Measurements from ENCODE around the gene MYO9A. TPM values are rescaled to one million over a fixed set of nuclear protein-coding genes. Genes with fewer than 3 reads are reported as not detected.

MYO9A gene
- total RNA-seq, 1 experiment from 2014 or later: 34.0 TPM

DNA sequence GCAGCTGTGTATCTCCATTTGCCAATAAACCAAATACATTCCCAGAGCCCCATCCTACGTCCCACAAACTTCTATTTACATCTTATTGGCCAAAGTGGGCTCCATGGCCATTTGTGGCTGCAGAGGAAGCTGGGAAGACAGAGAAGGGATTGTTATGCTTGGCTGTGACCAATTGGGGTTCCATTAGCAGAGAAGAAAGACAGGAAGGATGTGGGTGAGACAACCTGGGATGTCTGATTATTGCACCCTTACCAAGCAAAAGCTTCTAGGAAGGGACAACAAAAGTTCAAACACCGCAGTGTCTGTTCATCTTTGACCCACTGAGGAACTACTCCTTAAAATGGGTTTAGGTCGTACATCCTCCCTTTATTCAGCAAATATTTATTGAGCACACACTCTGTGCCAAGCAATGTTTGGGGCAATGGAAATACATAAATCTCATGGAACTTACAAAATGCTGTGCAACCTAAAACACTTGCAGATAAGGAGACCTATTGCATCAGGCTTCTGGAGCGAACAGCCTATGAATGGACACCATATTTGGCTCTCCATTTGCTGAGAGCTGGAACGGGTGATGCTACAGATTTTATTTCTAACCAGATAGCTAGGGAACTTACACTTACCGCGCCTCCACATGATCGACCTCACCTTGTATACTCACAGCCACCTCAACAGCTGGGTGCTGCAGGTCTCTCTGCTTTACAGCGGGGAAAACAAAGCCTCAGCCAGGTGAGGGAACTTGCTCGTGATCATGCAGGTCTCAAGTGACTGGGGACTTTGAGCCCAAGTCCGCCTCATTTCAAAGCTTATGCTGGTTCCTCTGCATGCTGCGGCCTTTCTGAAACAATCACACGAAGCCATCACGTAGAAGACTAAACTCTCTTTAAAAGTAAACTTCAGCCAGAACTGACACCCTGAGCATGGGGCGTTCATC, 329.0 kb downstream of the MYO9A start:
- no peaks in the 10 kb centered on the region for H3K9me3 ChIP-seq (ENCODE audit: insufficient read depth, low read depth)
- ChIA-PET CTCF (no interaction called here), POLR2A (ENCODE audit: unreplicated experiment) (no interaction called here)
- no TSS peak for BruUV-seq (replicated peaks)
- no peak overlapping the region for H2AFZ ChIP-seq
- no peaks in the 10 kb centered on the region for H3K36me3 ChIP-seq (ENCODE audit: low read depth)
- H3K9me2 ChIP-seq (ENCODE audit: insufficient read depth): no peaks in the 10 kb centered on the region
- no peak for DNase-seq
- H3K4me3 ChIP-seq: no peak overlapping the region
- no peak overlapping the region for H3K4me2 ChIP-seq
- H4K20me1 ChIP-seq (ENCODE audit: insufficient read depth): no peaks in the 10 kb centered on the region
- intact Hi-C loops (cut with micrococcal nuclease; ENCODE audit: unreplicated experiment): no loop called here
- peaks cover 23% of the 10 kb centered on the region for H3F3A ChIP-seq (ENCODE audit: insufficient read depth, low read depth)
- TF ChIP-seq EZH2 (IDR thresholded peaks at IDR 0.05; ENCODE audit: low read depth): no peak
- TF ChIP-seq, protein P1, sequence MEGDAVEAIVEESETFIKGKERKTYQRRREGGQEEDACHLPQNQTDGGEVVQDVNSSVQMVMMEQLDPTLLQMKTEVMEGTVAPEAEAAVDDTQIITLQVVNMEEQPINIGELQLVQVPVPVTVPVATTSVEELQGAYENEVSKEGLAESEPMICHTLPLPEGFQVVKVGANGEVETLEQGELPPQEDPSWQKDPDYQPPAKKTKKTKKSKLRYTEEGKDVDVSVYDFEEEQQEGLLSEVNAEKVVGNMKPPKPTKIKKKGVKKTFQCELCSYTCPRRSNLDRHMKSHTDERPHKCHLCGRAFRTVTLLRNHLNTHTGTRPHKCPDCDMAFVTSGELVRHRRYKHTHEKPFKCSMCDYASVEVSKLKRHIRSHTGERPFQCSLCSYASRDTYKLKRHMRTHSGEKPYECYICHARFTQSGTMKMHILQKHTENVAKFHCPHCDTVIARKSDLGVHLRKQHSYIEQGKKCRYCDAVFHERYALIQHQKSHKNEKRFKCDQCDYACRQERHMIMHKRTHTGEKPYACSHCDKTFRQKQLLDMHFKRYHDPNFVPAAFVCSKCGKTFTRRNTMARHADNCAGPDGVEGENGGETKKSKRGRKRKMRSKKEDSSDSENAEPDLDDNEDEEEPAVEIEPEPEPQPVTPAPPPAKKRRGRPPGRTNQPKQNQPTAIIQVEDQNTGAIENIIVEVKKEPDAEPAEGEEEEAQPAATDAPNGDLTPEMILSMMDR (conservative IDR thresholded peaks at IDR 0.05): no peak
- no peaks in the 10 kb centered on the region for H3K79me2 ChIP-seq (ENCODE audit: low read depth)
- H3K27me3 ChIP-seq (ENCODE audit: insufficient read depth, low read depth): no peaks in the 10 kb centered on the region
- H3K27ac ChIP-seq: no peak overlapping the region
- H3K4me1 ChIP-seq (replicated peaks; ENCODE audit: insufficient read depth): peaks cover 46% of the 10 kb centered on the region

DNA sequence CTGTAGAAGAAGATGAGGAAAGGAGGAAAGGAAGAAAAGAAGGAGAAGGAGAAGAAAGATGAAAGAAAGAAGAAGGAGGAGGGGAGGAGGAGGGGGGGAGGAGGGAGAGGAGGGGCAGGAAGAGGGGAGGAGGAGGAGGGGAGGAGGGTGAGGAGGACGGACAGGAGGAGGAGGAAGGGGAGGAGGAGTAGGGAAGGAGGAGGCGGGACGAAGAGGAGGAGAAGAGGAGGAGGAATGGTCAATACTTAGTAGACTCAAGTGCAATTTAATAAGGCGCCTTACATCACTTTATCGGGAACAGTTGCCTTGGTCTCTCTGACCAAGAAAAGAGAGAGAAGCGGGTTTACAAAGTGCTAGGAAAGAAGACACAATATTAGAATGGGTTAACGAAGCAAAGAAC, 331.3 kb downstream of the MYO9A start:
- ChIA-PET POLR2A (ENCODE audit: unreplicated experiment) (no interaction called here), CTCF (interaction anchor here (0.9 kb wide), 1 partner anchor 34 kb away, joined by 3 read pairs; no protein-coding TSS in a partner anchor)
- H3K9me2 ChIP-seq (ENCODE audit: insufficient read depth): no peaks in the 10 kb centered on the region
- H2AFZ ChIP-seq: no peak overlapping the region
- BruUV-seq (replicated peaks): no TSS peak
- DNase-seq: no peak
- H3F3A ChIP-seq (ENCODE audit: insufficient read depth, low read depth): peaks cover 20% of the 10 kb centered on the region
- peaks cover 32% of the 10 kb centered on the region for H3K4me1 ChIP-seq (replicated peaks; ENCODE audit: insufficient read depth)
- no peaks in the 10 kb centered on the region for H3K27me3 ChIP-seq (ENCODE audit: insufficient read depth, low read depth)
- TF ChIP-seq, protein P1 (conservative IDR thresholded peaks at IDR 0.05): no peak
- TF ChIP-seq EZH2 (IDR thresholded peaks at IDR 0.05; ENCODE audit: low read depth): no peak
- no peaks in the 10 kb centered on the region for H4K20me1 ChIP-seq (ENCODE audit: insufficient read depth)
- H3K4me2 ChIP-seq: no peak overlapping the region
- no peaks in the 10 kb centered on the region for H3K36me3 ChIP-seq (ENCODE audit: low read depth)
- H3K4me3 ChIP-seq: no peak overlapping the region
- no peaks in the 10 kb centered on the region for H3K9me3 ChIP-seq (ENCODE audit: insufficient read depth, low read depth)
- H3K27ac ChIP-seq: no peak overlapping the region
- no peaks in the 10 kb centered on the region for H3K79me2 ChIP-seq (ENCODE audit: low read depth)
- intact Hi-C loops (cut with micrococcal nuclease; ENCODE audit: unreplicated experiment): no loop called here

DNA sequence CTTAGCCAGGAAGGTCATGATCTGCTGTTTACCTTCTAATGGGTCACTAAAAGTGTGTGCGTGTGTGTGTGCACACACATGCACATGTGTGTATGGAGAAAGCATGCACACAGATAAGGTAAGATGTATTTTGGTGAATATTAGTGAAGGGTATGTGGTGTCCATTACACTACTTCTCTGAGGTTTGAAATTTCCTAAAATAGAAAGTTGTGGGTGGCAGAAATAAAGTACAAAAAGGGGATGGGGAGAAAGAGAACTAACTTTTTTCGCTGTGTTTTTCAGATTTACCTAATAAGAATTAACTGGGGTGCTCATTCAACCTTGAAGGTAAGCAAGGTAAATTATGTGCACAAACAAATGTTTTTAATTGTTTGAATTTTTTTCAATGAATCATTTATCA, 332.0 kb downstream of the MYO9A start:
- BruUV-seq (replicated peaks): no TSS peak
- no peaks in the 10 kb centered on the region for H3K79me2 ChIP-seq (ENCODE audit: low read depth)
- CTCF ChIA-PET: no interaction called here

More for the DNA sequence above, 332.0 kb downstream of the MYO9A start:
- no peak overlapping the region for H3K4me3 ChIP-seq
- no peaks in the 10 kb centered on the region for H3K27me3 ChIP-seq (ENCODE audit: insufficient read depth, low read depth)
- no peak overlapping the region for H2AFZ ChIP-seq
- H3K4me2 ChIP-seq: no peak overlapping the region
- H3K9me2 ChIP-seq (ENCODE audit: insufficient read depth): no peaks in the 10 kb centered on the region
- H3K4me1 ChIP-seq (replicated peaks; ENCODE audit: insufficient read depth): peaks cover 25% of the 10 kb centered on the region
- POLR2A ChIA-PET (ENCODE audit: unreplicated experiment): no interaction called here
- H3K9me3 ChIP-seq (ENCODE audit: insufficient read depth, low read depth): no peaks in the 10 kb centered on the region
- H3F3A ChIP-seq (ENCODE audit: insufficient read depth, low read depth): peaks cover 14% of the 10 kb centered on the region
- no peak for TF ChIP-seq EZH2 (IDR thresholded peaks at IDR 0.05; ENCODE audit: low read depth)
- TF ChIP-seq, protein P1 (conservative IDR thresholded peaks at IDR 0.05): no peak
- H3K27ac ChIP-seq: no peak overlapping the region
- intact Hi-C loops (cut with micrococcal nuclease; ENCODE audit: unreplicated experiment): no loop called here
- no peaks in the 10 kb centered on the region for H3K36me3 ChIP-seq (ENCODE audit: low read depth)
- no peaks in the 10 kb centered on the region for H4K20me1 ChIP-seq (ENCODE audit: insufficient read depth)
- no peak for DNase-seq
